CD4-positive, CD25-positive, alpha-beta regulatory T cell (primary cell): ENCODE results near the gene GJB5. TPM values are rescaled to one million over a fixed set of nuclear protein-coding genes. Genes with fewer than 3 reads are reported as not detected.

Experiments used
- ATAC-seq, 2 donors: fragments of 150-1000 bp; cut with Tn5 transposase; one replicate each; pipeline ENCODE4 v1.10.0; 2021; ENCODE audit warnings: low read depth in 2 of 2, moderate number of reproducible peaks in 2 of 2, moderate library complexity in 1 of 2
- DNase-seq, 3 donors: peaks; one replicate each; pipeline versions ENCODE4 v3.0.0 to v3.0.0-alpha.2; 2012 to 2022; ENCODE audit warnings: mixed read lengths in 1 of 3
- H3K27ac ChIP-seq: one replicate; pipeline ENCODE4 v1.7.0; 2013; ENCODE audit warnings: mild to moderate bottlenecking, low read length; ENCODE audit not compliant: insufficient read depth, poor library complexity, severe bottlenecking
- H3K27me3 ChIP-seq: one replicate; pipeline ENCODE4 v1.7.0; 2013; ENCODE audit warnings: low read length; ENCODE audit not compliant: control insufficient read depth, insufficient read depth
- H3K36me3 ChIP-seq: one replicate; pipeline ENCODE4 v1.7.0; 2013; ENCODE audit warnings: mild to moderate bottlenecking, low read length, moderate library complexity; ENCODE audit not compliant: control insufficient read depth, insufficient read depth
- H3K4me1 ChIP-seq: 2 replicates; pipeline ENCODE4 v1.7.0; 2013; ENCODE audit warnings: mild to moderate bottlenecking, low read length; ENCODE audit not compliant: insufficient read depth, control insufficient read depth, poor library complexity, severe bottlenecking
- H3K4me3 ChIP-seq: one replicate; pipeline ENCODE4 v1.7.0; 2013; ENCODE audit warnings: low read depth, mild to moderate bottlenecking, low read length, moderate library complexity
- H3K9me3 ChIP-seq, 2 experiments: 1 replicate in 1 of 2; 2 replicates in 1 of 2; pipeline ENCODE4 v1.7.0; 2013; ENCODE audit warnings: low read length in 2 of 2, mild to moderate bottlenecking in 1 of 2, moderate library complexity in 1 of 2; ENCODE audit not compliant: control insufficient read depth in 2 of 2
- H3K27ac Mint-ChIP-seq, 3 donors: one replicate each; pipeline ENCODE4 v1.8.0; 2020 to 2022; ENCODE audit warnings: mild to moderate bottlenecking in 3 of 3, mixed read lengths in 3 of 3, moderate library complexity in 2 of 3
- H3K27me3 Mint-ChIP-seq: one replicate; pipeline ENCODE4 v1.8.0; 2022; ENCODE audit warnings: mild to moderate bottlenecking, mixed read lengths
- H3K36me3 Mint-ChIP-seq: one replicate; pipeline ENCODE4 v1.8.0; 2020; ENCODE audit warnings: mixed read lengths
- H3K4me1 Mint-ChIP-seq, 4 donors: one replicate each; pipeline ENCODE4 v1.8.0; 2020 to 2022; ENCODE audit warnings: mixed read lengths in 4 of 4, mild to moderate bottlenecking in 1 of 4
- H3K4me3 Mint-ChIP-seq, 4 donors: one replicate each; pipeline ENCODE4 v1.8.0; 2020 to 2022; ENCODE audit warnings: mild to moderate bottlenecking in 4 of 4, mixed read lengths in 4 of 4, moderate library complexity in 3 of 4
- H3K9me3 Mint-ChIP-seq, 7 donors: one replicate each; pipeline ENCODE4 v1.8.0; 2020 to 2022; ENCODE audit warnings: mixed read lengths in 7 of 7, mild to moderate bottlenecking in 3 of 7, moderate library complexity in 2 of 7
- polyA plus RNA-seq, 4 donors: library from polyadenylated mRNA; unstranded; fragments of 300-500 nt; fragmentation: Illumina TruSeq; gene quantifications; one replicate each; pipeline ENCODE4 v1.2.3, GENCODE V29; 2021
- total RNA-seq: library from RNA; stranded (reverse); gene quantifications from one replicate; pipeline ENCODE4 v1.2.3, GENCODE V29; 2022

GJB5 gene
- total and polyA plus RNA-seq, 5 donors from 2014 or later, result 0.13 TPM; not detected in 4

GRCh38 chr1:34806396-34806795, 51.5 kb downstream of the GJB5 start:
- no peaks in the 10 kb centered on the region for H3K4me1 ChIP-seq
- H3K27me3 ChIP-seq, result no peaks in the 10 kb centered on the region
- Mint-ChIP-seq H3K27ac (no peak overlapping the region), H3K36me3 (peaks cover 15% of the 10 kb centered on the region), H3K4me1 (peaks cover 0 to 5% (median 2%) of the 10 kb centered on the region in 4 donors), H3K4me3 (no peak overlapping the region), H3K27me3 (peaks cover 7% of the 10 kb centered on the region), H3K9me3 (peaks cover 0 to 10% (median 2%) of the 10 kb centered on the region in 7 donors)
- no peak overlapping the region for H3K27ac ChIP-seq
- H3K9me3 ChIP-seq, result peaks cover 0 to 5% of the 10 kb centered on the region in 2 experiments
- no peak overlapping the region for H3K4me3 ChIP-seq
- ATAC-seq (no peak), DNase-seq (no peak)
- H3K36me3 ChIP-seq, result no peaks in the 10 kb centered on the region

Other genes with a start within 250 kb of the GJB5 start
- not detected for gene GJB4, start 4.7 kb downstream of the GJB5 start, total RNA-seq
- gene GJB4, start 4.7 kb downstream of the GJB5 start, polyA plus RNA-seq, result not detected
- gene GJB3, start 26.2 kb downstream of the GJB5 start, total RNA-seq, result not detected
- gene GJB3, start 26.2 kb downstream of the GJB5 start, polyA plus RNA-seq, result not detected
- gene GJA4, start 38.0 kb downstream of the GJB5 start, total RNA-seq, result not detected
- not detected for gene GJA4, start 38.0 kb downstream of the GJB5 start, polyA plus RNA-seq
- 29.7 TPM for gene SMIM12, start 104.7 kb downstream of the GJB5 start, total RNA-seq
- 100 to 1,000 TPM in 1 of 4 donors, 10 to 100 TPM in 3; 92.2 to 105 (median 94.9) TPM for gene SMIM12, start 104.7 kb downstream of the GJB5 start, polyA plus RNA-seq
- 1.2 TPM for gene DLGAP3, start 174.6 kb downstream of the GJB5 start, total RNA-seq
- gene DLGAP3, start 174.6 kb downstream of the GJB5 start, polyA plus RNA-seq, result under 1 TPM; 0.11 to 0.26 (median 0.18) TPM
- 13.8 TPM for gene TMEM35B, start 230.3 kb downstream of the GJB5 start, total RNA-seq
- gene TMEM35B, start 230.3 kb downstream of the GJB5 start, polyA plus RNA-seq, result 100 to 1,000 TPM; 173 to 206 (median 196) TPM